ENCODE results near the gene DAGLB. TPM values are rescaled to one million over a fixed set of nuclear protein-coding genes. Genes with fewer than 3 reads are reported as not detected.

DAGLB gene
- total and polyA plus RNA-seq, 2 of the 4 experiments (the other 2 are of a cell fraction): 23.4 to 33.5 TPM

DNA sequence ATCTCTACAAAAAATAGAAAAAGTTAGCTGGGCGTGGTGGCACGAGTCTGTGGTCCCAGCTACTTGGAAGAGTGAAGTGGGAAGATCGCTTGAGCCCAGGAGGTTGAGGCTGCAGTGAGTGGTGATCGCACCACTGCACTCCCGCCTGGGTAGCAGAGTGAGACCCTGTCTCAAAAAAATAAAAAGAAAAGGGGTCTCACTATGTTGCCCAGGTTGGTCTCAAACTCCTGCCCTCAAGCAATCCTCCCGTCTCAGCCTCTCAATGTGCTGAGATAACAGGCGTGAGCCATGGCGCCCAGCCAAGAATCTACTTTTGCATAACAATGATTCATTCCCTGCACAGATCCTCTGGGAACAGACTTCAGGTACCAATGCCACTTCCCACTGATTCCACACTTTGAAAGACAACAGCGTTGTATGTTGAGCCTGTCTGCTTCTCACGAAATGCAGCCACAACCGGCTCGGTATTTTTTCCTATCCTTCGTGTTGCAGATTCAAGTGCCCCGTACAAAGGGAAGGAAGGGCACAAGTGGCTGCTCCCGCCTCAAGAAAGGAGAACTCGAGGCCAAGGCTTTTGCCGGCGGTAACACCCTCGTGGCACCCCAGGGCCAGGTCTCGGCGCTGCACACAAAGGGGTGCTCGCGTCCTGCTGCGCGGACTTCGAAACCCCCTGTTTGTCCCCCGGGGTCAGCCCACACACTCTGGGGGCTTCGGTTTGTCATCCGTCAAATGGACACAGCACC lies 745 bp downstream of the DAGLB start:
- H4K8ac ChIP-seq (ENCODE audit: low read depth in 2 of 2, low read length in 2 of 2): peak overlapping the region in 1 of 2 experiments; percentile 85; a peak in 1 of 4 replicates
- in situ Hi-C loops (cut with MboI; ENCODE audit: low sequenced_read_pairs) (no loop called here), intact Hi-C loops (cut with micrococcal nuclease) (no loop called here), dilution Hi-C loops (cut with HindIII; ENCODE audit: low sequenced_read_pairs, unreplicated experiment) (no loop called here)
- H4K5ac ChIP-seq (ENCODE audit: low read depth, low read length): peak overlapping the region; percentile 25; the same call in 1 of the 2 replicates
- peak; percentile 12 for ATAC-seq (ENCODE audit: low read depth)
- H2AK9ac ChIP-seq (replicated peaks; ENCODE audit: low read depth, low read length, poor library complexity): peak overlapping the region; percentile 98
- H3K4me3 ChIP-seq (ENCODE audit: insufficient read depth, low read depth, low read length): peak overlapping the region; percentile 64
- TSS peak; percentile 14 for BruUV-seq (replicated peaks)
- H2BK5ac ChIP-seq (ENCODE audit: low read depth, low read length, poor library complexity, severe bottlenecking): peak overlapping the region; percentile 78
- POLR2A ChIA-PET (ENCODE audit: unreplicated experiment): interaction anchor here (0.5 to 0.6 kb wide), 2 partner anchors 45 to 150 kb away, joined by 3 to 7 read pairs; no protein-coding TSS in a partner anchor
- H3K9me1 ChIP-seq (ENCODE audit: insufficient read depth, low read length): peaks cover 23% of the 10 kb centered on the region
- H3K9me3 ChIP-seq (ENCODE audit: control insufficient read depth, insufficient read depth, low read length): no peaks in the 10 kb centered on the region
- peaks cover 15 to 44% of the 10 kb centered on the region in 2 experiments for H3K79me1 ChIP-seq (ENCODE audit: low read depth in 1 of 2, low read length in 2 of 2)
- H3K27me3 ChIP-seq (ENCODE audit: control insufficient read depth, insufficient read depth, low read length): no peaks in the 10 kb centered on the region
- peak overlapping the region; percentile 83 for H3K9ac ChIP-seq (ENCODE audit: low read depth, low read length)
- peaks cover 12% of the 10 kb centered on the region for H3K4me1 ChIP-seq (ENCODE audit: control insufficient read depth, insufficient read depth, low read length)
- peak overlapping the region; percentile 49; the same call in 1 of the 2 replicates for H3K56ac ChIP-seq (ENCODE audit: extremely low read depth, insufficient read depth, low read length)
- peaks cover 11% of the 10 kb centered on the region for H3K36me3 ChIP-seq (ENCODE audit: control insufficient read depth, insufficient read depth, low read length)
- no peak overlapping the region for H2BK20ac ChIP-seq (ENCODE audit: low read depth, low read length)
- H2BK15ac ChIP-seq (ENCODE audit: low read depth, low read length): peak overlapping the region; percentile 31; the same call in 2 of the 3 replicates
- H3K4ac ChIP-seq (ENCODE audit: low read depth, low read length): peak overlapping the region; percentile 90
- H3K27ac ChIP-seq (ENCODE audit: insufficient read depth, low read length): peak overlapping the region; percentile 81
- CTCF ChIA-PET: no interaction called here
- H3K14ac ChIP-seq (replicated peaks; ENCODE audit: low read depth, low read length): peak overlapping the region; percentile 91; the same call in 1 of the 2 replicates
- H4K91ac ChIP-seq (ENCODE audit: insufficient read depth, low read depth, low read length): peak overlapping the region; percentile 69
- peak overlapping the region; percentile 15; the same call in 1 of the 2 replicates for H3K18ac ChIP-seq (ENCODE audit: low read depth, low read length)
- H3K4me2 ChIP-seq (ENCODE audit: low read depth, low read length): peak overlapping the region; percentile 95
- 17% methylated on average over 5 of the region's 29 CpGs; no CpG with 5 or more reads in 1 of the 2 experiments for WGBS, 2 experiments (ENCODE audit: extremely low coverage in 2 of 2, insufficient read length in 1 of 2)
- peak overlapping the region; percentile 96 for H2AFZ ChIP-seq (replicated peaks; ENCODE audit: low read length, poor library complexity)
- peaks cover 22% of the 10 kb centered on the region for H4K20me1 ChIP-seq (ENCODE audit: insufficient read depth, low read length)
- peak overlapping the region; percentile 86 for H3K23ac ChIP-seq (ENCODE audit: low read depth, low read length)
- TF ChIP-seq CEBPB (IDR thresholded peaks at IDR 0.05; ENCODE audit: low read depth, low read length) (peak; percentile 68), FOS (IDR thresholded peaks at IDR 0.05; ENCODE audit: low read depth, low read length) (0 out of 2 replicates have a peak, but pooled peaks have one; percentile 11), RAD21 (IDR thresholded peaks at IDR 0.05; ENCODE audit: low read length) (no peak), BHLHE40 (IDR thresholded peaks at IDR 0.05; ENCODE audit: low read depth, low read length) (peak; percentile 57)
- H2AK5ac ChIP-seq (ENCODE audit: low read depth, low read length): peak overlapping the region; percentile 73
- peak; percentile 87 for DNase-seq
- H2BK120ac ChIP-seq (ENCODE audit: low read depth, low read length): 0 out of 2 replicates have a peak overlapping the region, but pooled peaks have one; percentile 44

All from IMR-90 (cell line).